HepG2 (cell line): ENCODE data around the gene PSPH. TPM values are rescaled to one million over a fixed set of nuclear protein-coding genes. Genes with fewer than 3 reads are reported as not detected.
A peak's percentile ranks its signal among the peaks of the same experiment; 100 is the strongest.

Source experiments
- ARID3A ChIP-seq: IDR thresholded peaks from 2 replicates; pipeline ENCODE4 v1.6.1; 2012; ENCODE audit warnings: low read depth, low read length, improper control_type of control experiment
- BHLHE40 ChIP-seq: IDR thresholded peaks from 2 replicates; pipeline ENCODE4 v1.6.1; 2011; ENCODE audit warnings: low read length, improper control_type of control experiment
- CENPT ChIP-seq: sonication (generic); formaldehyde crosslinking; IDR thresholded peaks from 2 replicates; pipeline ENCODE4 v1.8.0; 2022; ENCODE audit warnings: low read depth, mild to moderate bottlenecking, moderate library complexity, missing genetic modification reagents
- DNMT1 ChIP-seq: sonication (generic); formaldehyde crosslinking; IDR thresholded peaks from 2 replicates; pipeline ENCODE4 v1.5.1; 2020; ENCODE audit warnings: mild to moderate bottlenecking, missing genetic modification reagents
- JUND ChIP-seq: sonication (generic); formaldehyde crosslinking; IDR thresholded peaks from 2 replicates; pipeline ENCODE4 v1.8.0; 2022; ENCODE audit warnings: mild to moderate bottlenecking, missing genetic modification reagents
- MTA3 ChIP-seq: sonication (generic); formaldehyde crosslinking; IDR thresholded peaks from 2 replicates; pipeline ENCODE4 v1.4.0; 2020; ENCODE audit warnings: missing genetic modification reagents
- MTF2 ChIP-seq: sonication (generic); formaldehyde crosslinking; IDR thresholded peaks from 2 replicates; pipeline ENCODE4 v1.5.0; 2020; ENCODE audit warnings: missing genetic modification reagents, borderline replicate concordance
- NCOA1 ChIP-seq: sonication (generic); formaldehyde crosslinking; IDR thresholded peaks from 2 replicates; pipeline ENCODE4 v1.9.0; 2021; ENCODE audit warnings: missing genetic modification reagents
- RFX3 ChIP-seq: IDR thresholded peaks from 2 replicates; pipeline ENCODE4 v1.6.1; 2016; ENCODE audit warnings: missing biosample characterization, missing genetic modification reagents
- SP1 ChIP-seq, 2 experiments: fragments of 450-650 bp in 1 of 2; sonication (generic) in 1 of 2; formaldehyde crosslinking in 1 of 2; IDR thresholded peaks; 2 replicates each; pipeline versions ENCODE4 v1.4.0 to v1.6.1; 2016 to 2020; ENCODE audit warnings: missing genetic modification reagents in 1 of 2
- THYN1 ChIP-seq: sonication (generic); formaldehyde crosslinking; IDR thresholded peaks from 2 replicates; pipeline ENCODE4 v1.8.1; 2023; ENCODE audit warnings: low read depth, mild to moderate bottlenecking, moderate library complexity, missing genetic modification reagents, borderline replicate concordance
- TIGD3 ChIP-seq: sonication (generic); formaldehyde crosslinking; IDR thresholded peaks from 2 replicates; pipeline ENCODE4 v1.5.1; 2020; ENCODE audit warnings: mild to moderate bottlenecking, missing genetic modification reagents, borderline replicate concordance
- ZFP36L1 ChIP-seq: sonication (generic); formaldehyde crosslinking; IDR thresholded peaks from 2 replicates; pipeline ENCODE4 v1.8.0; 2022; ENCODE audit warnings: mild to moderate bottlenecking, missing genetic modification reagents, moderate library complexity
- ZNF230 ChIP-seq: sonication (generic); formaldehyde crosslinking; IDR thresholded peaks from 2 replicates; pipeline ENCODE4 v1.4.0; 2020; ENCODE audit warnings: mild to moderate bottlenecking, missing genetic modification reagents
- ZNF512 ChIP-seq: sonication (generic); formaldehyde crosslinking; IDR thresholded peaks from 2 replicates; pipeline ENCODE4 v1.4.0; 2020; ENCODE audit warnings: mild to moderate bottlenecking, missing genetic modification reagents
- polyA plus RNA-seq, 8 experiments: library from polyadenylated mRNA; depleted of rRNA in 3 of 8; stranded (reverse) in 7 of 8; unstranded in 1 of 8; fragments of >200 nt; fragmentation: Illumina TruSeq in 4 of 8; extraction: Trizol in 4 of 8; gene quantifications; 2 replicates each; pipeline versions ENCODE4 v1.2.1 to v1.2.3, GENCODE V29; 2011 to 2016; ENCODE audit warnings: low read depth in 4 of 8, missing spikeins in 1 of 8, mixed read lengths in 1 of 8; ENCODE audit not compliant: insufficient read depth in 1 of 8
- total RNA-seq, 5 experiments: library from RNA; depleted of rRNA; stranded (reverse); fragments of >200 nt; fragmentation: Illumina TruSeq; extraction: Trizol; gene quantifications; 2 replicates each; pipeline ENCODE4 v1.2.3, GENCODE V29; 2016; ENCODE audit warnings: low read depth in 1 of 5
- TF ChIP-seq, protein P1 (sequence below): sonication (generic); formaldehyde crosslinking; IDR thresholded peaks from 2 replicates; pipeline ENCODE4 v1.4.0; 2020; ENCODE audit warnings: missing genetic modification reagents
- TF ChIP-seq, protein P2 (sequence below): sonication (generic); formaldehyde crosslinking; IDR thresholded peaks from 2 replicates; pipeline ENCODE4 v1.4.0; 2020; ENCODE audit warnings: missing genetic modification reagents, borderline replicate concordance
- TF ChIP-seq, protein P3 (sequence below): sonication (generic); formaldehyde crosslinking; IDR thresholded peaks from 2 replicates; pipeline ENCODE4 v1.4.0; 2020; ENCODE audit warnings: mild to moderate bottlenecking, missing genetic modification reagents

PSPH gene
- total and polyA plus RNA-seq, 2 of the 13 experiments (the other 11 are each of a cell fraction or from before 2014, with no cell fraction given) = 85.5 to 124 TPM

DNA sequence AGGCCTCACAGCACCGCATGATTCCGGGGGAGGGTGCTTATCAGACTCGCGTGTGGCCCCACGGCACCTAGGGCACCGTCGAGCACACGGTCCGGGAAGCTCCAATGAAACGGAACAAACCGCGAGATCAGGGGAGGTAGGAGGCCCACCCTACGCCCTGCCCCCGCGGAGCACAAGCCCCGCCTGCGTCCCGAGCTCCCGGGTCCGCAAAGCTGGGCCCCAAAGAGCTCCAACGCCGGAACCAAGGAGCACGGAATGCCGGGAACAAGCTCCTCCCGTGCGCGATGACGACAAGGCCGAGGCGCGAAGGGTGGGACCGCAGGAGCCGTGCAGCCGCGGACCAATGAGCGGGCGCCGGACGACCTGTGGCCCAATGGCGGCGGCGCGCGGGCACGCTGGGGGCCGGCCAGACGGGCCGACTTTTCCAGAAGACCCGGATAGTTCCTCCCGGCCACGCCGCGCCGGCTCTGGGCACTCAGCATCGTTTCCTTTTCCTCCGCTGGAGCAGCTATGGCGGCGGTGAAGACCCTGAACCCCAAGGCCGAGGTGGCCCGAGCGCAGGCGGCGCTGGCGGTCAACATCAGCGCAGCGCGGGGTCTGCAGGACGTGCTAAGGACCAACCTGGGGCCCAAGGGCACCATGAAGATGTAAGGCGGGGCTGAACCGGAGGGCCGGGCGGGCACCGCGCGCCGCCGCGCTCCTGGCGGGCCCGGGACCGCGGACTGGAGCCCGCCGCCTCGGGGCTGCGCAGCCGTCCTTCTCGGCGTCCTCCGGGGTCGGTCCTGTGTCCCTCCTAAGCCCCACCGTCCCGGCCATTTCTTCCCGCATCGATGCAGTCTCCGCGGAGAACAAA, at the start of gene PSPH, which contains the start of gene CCT6A (continued):
- TF ChIP-seq, protein P1, sequence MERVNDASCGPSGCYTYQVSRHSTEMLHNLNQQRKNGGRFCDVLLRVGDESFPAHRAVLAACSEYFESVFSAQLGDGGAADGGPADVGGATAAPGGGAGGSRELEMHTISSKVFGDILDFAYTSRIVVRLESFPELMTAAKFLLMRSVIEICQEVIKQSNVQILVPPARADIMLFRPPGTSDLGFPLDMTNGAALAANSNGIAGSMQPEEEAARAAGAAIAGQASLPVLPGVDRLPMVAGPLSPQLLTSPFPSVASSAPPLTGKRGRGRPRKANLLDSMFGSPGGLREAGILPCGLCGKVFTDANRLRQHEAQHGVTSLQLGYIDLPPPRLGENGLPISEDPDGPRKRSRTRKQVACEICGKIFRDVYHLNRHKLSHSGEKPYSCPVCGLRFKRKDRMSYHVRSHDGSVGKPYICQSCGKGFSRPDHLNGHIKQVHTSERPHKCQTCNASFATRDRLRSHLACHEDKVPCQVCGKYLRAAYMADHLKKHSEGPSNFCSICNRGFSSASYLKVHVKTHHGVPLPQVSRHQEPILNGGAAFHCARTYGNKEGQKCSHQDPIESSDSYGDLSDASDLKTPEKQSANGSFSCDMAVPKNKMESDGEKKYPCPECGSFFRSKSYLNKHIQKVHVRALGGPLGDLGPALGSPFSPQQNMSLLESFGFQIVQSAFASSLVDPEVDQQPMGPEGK (CRISPR knock-in tag) = peak; percentile 74
- no peak for TF ChIP-seq SP1 (IDR thresholded peaks at IDR 0.05)
- TF ChIP-seq SP1 (CRISPR knock-in tag; IDR thresholded peaks at IDR 0.05) = peak; percentile 85
- TF ChIP-seq DNMT1 = no peak
- no peak for TF ChIP-seq MTF2
- 0 out of 2 replicates have a peak, but pooled peaks have one; percentile 54 for TF ChIP-seq TIGD3 (CRISPR knock-in tag)
- TF ChIP-seq MTA3 (CRISPR knock-in tag) = no peak
- TF ChIP-seq JUND (CRISPR knock-in tag) = no peak
- TF ChIP-seq, protein P2, sequence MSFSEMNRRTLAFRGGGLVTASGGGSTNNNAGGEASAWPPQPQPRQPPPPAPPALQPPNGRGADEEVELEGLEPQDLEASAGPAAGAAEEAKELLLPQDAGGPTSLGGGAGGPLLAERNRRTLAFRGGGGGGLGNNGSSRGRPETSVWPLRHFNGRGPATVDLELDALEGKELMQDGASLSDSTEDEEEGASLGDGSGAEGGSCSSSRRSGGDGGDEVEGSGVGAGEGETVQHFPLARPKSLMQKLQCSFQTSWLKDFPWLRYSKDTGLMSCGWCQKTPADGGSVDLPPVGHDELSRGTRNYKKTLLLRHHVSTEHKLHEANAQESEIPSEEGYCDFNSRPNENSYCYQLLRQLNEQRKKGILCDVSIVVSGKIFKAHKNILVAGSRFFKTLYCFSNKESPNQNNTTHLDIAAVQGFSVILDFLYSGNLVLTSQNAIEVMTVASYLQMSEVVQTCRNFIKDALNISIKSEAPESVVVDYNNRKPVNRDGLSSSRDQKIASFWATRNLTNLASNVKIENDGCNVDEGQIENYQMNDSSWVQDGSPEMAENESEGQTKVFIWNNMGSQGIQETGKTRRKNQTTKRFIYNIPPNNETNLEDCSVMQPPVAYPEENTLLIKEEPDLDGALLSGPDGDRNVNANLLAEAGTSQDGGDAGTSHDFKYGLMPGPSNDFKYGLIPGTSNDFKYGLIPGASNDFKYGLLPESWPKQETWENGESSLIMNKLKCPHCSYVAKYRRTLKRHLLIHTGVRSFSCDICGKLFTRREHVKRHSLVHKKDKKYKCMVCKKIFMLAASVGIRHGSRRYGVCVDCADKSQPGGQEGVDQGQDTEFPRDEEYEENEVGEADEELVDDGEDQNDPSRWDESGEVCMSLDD (CRISPR knock-in tag) = no peak
- TF ChIP-seq ZFP36L1 (CRISPR knock-in tag) = peak; percentile 93
- 0 out of 2 replicates have a peak, but pooled peaks have one; percentile 20 for TF ChIP-seq ZNF512 (CRISPR knock-in tag)
- TF ChIP-seq CENPT = no peak
- TF ChIP-seq ARID3A = no peak
- peak; percentile 66 for TF ChIP-seq BHLHE40
- TF ChIP-seq THYN1 (CRISPR knock-in tag) = 0 out of 2 replicates have a peak, but pooled peaks have one; percentile 76
- TF ChIP-seq, protein P3, sequence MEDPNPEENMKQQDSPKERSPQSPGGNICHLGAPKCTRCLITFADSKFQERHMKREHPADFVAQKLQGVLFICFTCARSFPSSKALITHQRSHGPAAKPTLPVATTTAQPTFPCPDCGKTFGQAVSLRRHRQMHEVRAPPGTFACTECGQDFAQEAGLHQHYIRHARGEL = no peak
- TF ChIP-seq RFX3 (CRISPR knock-in tag) = no peak
- no peak; the same call in 1 of the 2 replicates for TF ChIP-seq ZNF230
- no peak; the same call in 1 of the 2 replicates for TF ChIP-seq NCOA1 (CRISPR knock-in tag)
